BJ (cell line): Measurements from ENCODE around the gene ZBTB3. TPM values are rescaled to one million over a fixed set of nuclear protein-coding genes. Genes with fewer than 3 reads are reported as not detected.

Experiments used
- CTCF ChIA-PET: fragments of 350-600 bp; formaldehyde crosslinking; extraction: SDS; loops from one replicate; lab custom pipeline; 2021; ENCODE audit warnings: antibody characterized with exemption, inconsistent platforms; lab: Yijun Ruan, JAX
- POLR2A ChIA-PET: fragments of 300-600 bp; sonication (Branson Sonifier 250); formaldehyde crosslinking; extraction: SDS; loops from one replicate; lab custom pipeline; 2021; ENCODE audit warnings: antibody characterized with exemption; lab: Charles Lee
- DNase-seq: peaks from one replicate; pipeline ENCODE4 v3.0.0-alpha.2; 2011; ENCODE audit warnings: low read depth
- H3K27me3 ChIP-seq: 2 replicates; pipeline ENCODE4 v1.6.0; 2011; ENCODE audit warnings: low read length; ENCODE audit not compliant: control insufficient read depth, insufficient read depth
- H3K36me3 ChIP-seq: 2 replicates; pipeline ENCODE4 v1.5.1; 2011; ENCODE audit warnings: low read length; ENCODE audit not compliant: control insufficient read depth, insufficient read depth
- H3K4me3 ChIP-seq: 2 replicates; pipeline ENCODE4 v1.5.1; 2011; ENCODE audit warnings: low read depth, mild to moderate bottlenecking, control low read depth, low read length
- CTCF ChIP-seq: IDR thresholded peaks from 2 replicates; pipeline ENCODE4 v1.5.1; 2011; ENCODE audit warnings: low read depth, mild to moderate bottlenecking, control low read depth, inconsistent platforms, low read length, moderate library complexity; ENCODE audit not compliant: insufficient read depth
- polyA plus RNA-seq: library from polyadenylated mRNA; depleted of rRNA; stranded (reverse); fragments of >200 nt; gene quantifications from 2 replicates; pipeline ENCODE4 v1.2.3, GENCODE V29; 2011

Gene ZBTB3
- polyA plus RNA-seq, 1 experiment: 3.8 TPM

GRCh38 chr11:62710001-62710345 is 44.0 kb downstream of the ZBTB3 start:
- ChIA-PET CTCF (interaction anchor here (1.4 kb wide), 1 partner anchor 15 kb away, joined by 3 read pairs; no protein-coding TSS in a partner anchor), POLR2A (interaction anchor here (1.0 to 1.5 kb wide), 2 partner anchors 16 to 17 kb away, joined by 3 to 7 read pairs; partner anchors contain the start of gene HNRNPUL2)
- DNase-seq: no peak
- Histone ChIP-seq H3K36me3 (peaks cover 17% of the 10 kb centered on the region), H3K27me3 (no peaks in the 10 kb centered on the region), H3K4me3 (peak overlapping the region; percentile 34)
- no peak for TF ChIP-seq CTCF

GRCh38 chr11:62709247-62710000 is 44.5 kb downstream of the ZBTB3 start:
- ChIA-PET POLR2A (interaction anchor here (1.0 to 1.5 kb wide), 3 partner anchors 17 to 45 kb away, joined by 3 to 7 read pairs (median 3); partner anchors contain the start of genes C11orf98 and HNRNPUL2), CTCF (interaction anchor here (1.0 to 2.2 kb wide), 4 partner anchors 15 to 149 kb away, joined by 3 to 11 read pairs (median 5); no protein-coding TSS in a partner anchor)
- peak overlapping the region; percentile 46 for H3K4me3 ChIP-seq
- peak; percentile 84 for DNase-seq
- no peaks in the 10 kb centered on the region for H3K27me3 ChIP-seq
- H3K36me3 ChIP-seq: peaks cover 12% of the 10 kb centered on the region
- 0 out of 2 replicates have a peak, but pooled peaks have one; percentile 7 for TF ChIP-seq CTCF

GRCh38 chr11:62708793-62709192 is 45.2 kb downstream of the ZBTB3 start:
- POLR2A ChIA-PET: interaction anchor here (1.0 to 1.5 kb wide), 3 partner anchors 17 to 44 kb away, joined by 3 to 7 read pairs (median 3); partner anchors contain the start of genes C11orf98 and HNRNPUL2
- DNase-seq: no peak
- peaks cover 10% of the 10 kb centered on the region for H3K36me3 ChIP-seq
- TF ChIP-seq CTCF: no peak
- CTCF ChIA-PET: interaction anchor here (1.0 to 2.2 kb wide), 5 partner anchors 14 to 148 kb away, joined by 3 to 11 read pairs (median 5); partner anchors contain the start of gene UQCC3
- H3K4me3 ChIP-seq: peak overlapping the region; percentile 46
- no peaks in the 10 kb centered on the region for H3K27me3 ChIP-seq

GRCh38 chr11:62708392-62708791 is 45.6 kb downstream of the ZBTB3 start:
- no peak for TF ChIP-seq CTCF
- POLR2A ChIA-PET: interaction anchor here (0.5 to 1.0 kb wide), 2 partner anchors 44 to 153 kb away, joined by 3 read pairs; partner anchors contain the start of gene C11orf98
- DNase-seq: no peak
- CTCF ChIA-PET: interaction anchor here (1.0 to 2.2 kb wide), 5 partner anchors 14 to 148 kb away, joined by 3 to 11 read pairs (median 5); partner anchors contain the start of gene UQCC3
- H3K4me3 ChIP-seq: no peak overlapping the region; the same call in 1 of the 2 replicates
- H3K36me3 ChIP-seq: peaks cover 6% of the 10 kb centered on the region
- H3K27me3 ChIP-seq: no peaks in the 10 kb centered on the region
